SH-SY5Y (cell line): ENCODE data around the gene VSIR.

Source experiments
- GATA2 ChIP-seq: IDR thresholded peaks from 2 replicates; pipeline ENCODE4 v1.6.1; 2011; ENCODE audit warnings: mild to moderate bottlenecking, low read depth, low read length
- GATA3 ChIP-seq: IDR thresholded peaks from 2 replicates; pipeline ENCODE4 v1.6.1; 2011; ENCODE audit warnings: low read depth, mild to moderate bottlenecking, low read length, moderate library complexity

- TF ChIP-seq GATA2 (peak; percentile 78), GATA3 (no peak)
These were observed 55.8 kb downstream of the VSIR start for GRCh38 chr10:71717551-71717951.
